ENCODE measurements around the gene RAB11FIP5. TPM values are rescaled to one million over a fixed set of nuclear protein-coding genes. Genes with fewer than 3 reads are reported as not detected.

The RAB11FIP5 gene
- total and polyA plus RNA-seq, 9 of the 15 experiments (the other 6 are each of a cell fraction or from before 2014, with no cell fraction given) = 1.7 to 14.4 (median 6.4) TPM

DNA sequence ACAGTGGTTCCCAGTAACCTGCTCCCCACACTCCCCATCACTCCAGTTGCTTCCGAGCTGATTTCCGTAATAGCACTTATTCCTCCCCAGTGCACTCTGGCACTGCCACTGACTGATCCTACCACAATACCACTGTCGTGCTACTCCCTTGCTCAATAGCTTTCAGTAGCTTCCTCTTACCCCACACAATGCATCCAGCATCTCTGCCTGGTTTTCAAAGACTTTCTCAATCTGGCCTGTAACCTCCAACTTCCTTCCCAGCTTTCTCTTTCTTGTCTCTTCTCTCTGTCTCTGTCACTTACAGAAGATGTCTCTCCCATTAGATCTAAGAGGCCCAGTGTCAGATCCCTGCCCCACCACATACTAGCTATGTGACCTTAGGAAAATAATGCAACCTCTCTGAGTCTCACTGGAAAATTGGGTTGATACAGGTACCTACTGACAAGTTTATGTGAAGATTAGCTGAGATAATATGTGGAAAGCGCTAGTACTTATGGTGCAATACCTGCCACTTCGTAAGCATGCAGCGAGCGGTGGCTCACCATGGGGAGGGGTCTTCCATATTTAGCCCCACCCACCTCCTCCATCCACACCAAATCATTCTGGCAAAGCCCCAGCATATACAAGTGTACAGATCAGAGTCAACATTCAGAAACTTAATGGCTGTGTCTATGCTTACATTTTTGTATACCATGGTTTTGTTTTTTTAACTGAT lies 77.9 kb downstream of the RAB11FIP5 start:
- H3K9me3 ChIP-seq (replicated peaks; ENCODE audit: control insufficient read depth, insufficient read depth, low read depth, low read length) = no peaks in the 10 kb centered on the region
- ATAC-seq (no peak), DNase-seq (ENCODE audit: extremely low read depth in 1 of 4, low spot score in 3 of 4) (no peak), FAIRE-seq (no peak)
- H3K4me1 ChIP-seq (replicated peaks in 1 of 2; ENCODE audit: control insufficient read depth in 2 of 2, insufficient read depth in 2 of 2, low read length in 2 of 2) = peaks cover 12 to 14% of the 10 kb centered on the region in 2 experiments; a peak in 4 of 5 replicates
- H3K79me2 ChIP-seq (ENCODE audit: control insufficient read depth, insufficient read depth, low read length) = no peaks in the 10 kb centered on the region
- H3K27me3 ChIP-seq (ENCODE audit: control insufficient read depth in 2 of 2, insufficient read depth in 2 of 2, low read length in 2 of 2) = no peaks in the 10 kb centered on the region
- no peaks in the 10 kb centered on the region; the same call in 1 of the 2 replicates for H4K20me1 ChIP-seq (replicated peaks; ENCODE audit: control insufficient read depth, insufficient read depth, low read length)
- WGBS (ENCODE audit: insufficient coverage, low coverage, missing lambda C conversion rate) = 86% methylated on average over 7 of the region's 7 CpGs
- no TSS peak for BruUV-seq (replicated peaks)
- H2AFZ ChIP-seq (ENCODE audit: low read depth, low read length) = no peak overlapping the region
- intact Hi-C loops (cut with micrococcal nuclease) = no loop called here
- CTCF ChIA-PET (ENCODE audit: low intra/inter-chr PET ratio) = no interaction called here
- POLR2A ChIA-PET = no interaction called here
- H3K36me3 ChIP-seq (ENCODE audit: control insufficient read depth, insufficient read depth, low read length) = peaks cover 16% of the 10 kb centered on the region; the same call in 1 of the 3 replicates
- no peak overlapping the region for H3K4me3 ChIP-seq
- H3K9me1 ChIP-seq (ENCODE audit: control insufficient read depth, insufficient read depth, low read length) = no peaks in the 10 kb centered on the region
- no peak overlapping the region for H3K4me2 ChIP-seq (ENCODE audit: insufficient read depth, low read length)
- H3K27ac ChIP-seq (ENCODE audit: extremely low read depth, low read depth, low read length) = no peak overlapping the region
- no peak overlapping the region for H3K9ac ChIP-seq (ENCODE audit: insufficient read depth in 1 of 2, low read depth in 2 of 2, low read length in 2 of 2)
- TF ChIP-seq ZNF184 (CRISPR knock-in tag; IDR thresholded peaks at IDR 0.05) (no peak), TOE1 (IDR thresholded peaks at IDR 0.05; ENCODE audit: borderline replicate concordance) (no peak), TOE1 (CRISPR knock-in tag; IDR thresholded peaks at IDR 0.05; ENCODE audit: borderline replicate concordance, low read depth) (no peak), ZNF589 (CRISPR knock-in tag; IDR thresholded peaks at IDR 0.05; ENCODE audit: low read depth) (no peak), SMARCE1 (IDR thresholded peaks at IDR 0.05) (no peak), SMARCA5 (IDR thresholded peaks at IDR 0.05) (no peak), KAT2B (IDR thresholded peaks at IDR 0.05; ENCODE audit: low read depth, low read length) (no peak), ZNF707 (CRISPR knock-in tag; conservative IDR thresholded peaks at IDR 0.05) (no peak), SRSF3 (IDR thresholded peaks at IDR 0.05; ENCODE audit: insufficient read depth, low read length) (no peak), PTRF (tag; IDR thresholded peaks at IDR 0.05) (no peak), FOXK1 (CRISPR knock-in tag; IDR thresholded peaks at IDR 0.05; ENCODE audit: borderline replicate concordance) (no peak), RAD51 (IDR thresholded peaks at IDR 0.05; ENCODE audit: borderline replicate concordance, low read depth) (no peak)
- in situ Hi-C loops (cut with MboI) = no loop called here
